ENCODE results near the gene TIPARP. TPM values are rescaled to one million over a fixed set of nuclear protein-coding genes. Genes with fewer than 3 reads are reported as not detected.

The TIPARP gene
- total RNA-seq, 1 donor, result 28.2 TPM

DNA sequence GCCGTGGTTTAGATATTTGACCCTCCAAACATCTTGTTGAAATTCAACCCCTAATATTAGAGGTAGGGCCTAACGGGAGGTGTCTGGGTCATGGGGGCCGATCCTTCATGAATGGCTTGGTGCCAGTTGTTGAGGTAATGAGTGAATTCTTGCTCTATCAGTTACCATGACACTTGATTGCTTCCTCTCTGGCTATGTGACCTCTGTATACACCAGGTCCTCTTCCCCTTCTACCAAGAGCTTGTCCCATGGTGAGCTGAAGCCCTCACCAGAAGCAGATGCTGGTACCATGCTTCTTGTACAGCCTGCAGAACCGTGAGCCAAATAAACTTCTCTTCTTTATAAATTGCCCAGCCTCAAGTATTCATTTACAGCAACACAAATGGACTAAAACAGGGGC lies 41.8 kb upstream of the TIPARP start:
- TF ChIP-seq, protein P1, sequence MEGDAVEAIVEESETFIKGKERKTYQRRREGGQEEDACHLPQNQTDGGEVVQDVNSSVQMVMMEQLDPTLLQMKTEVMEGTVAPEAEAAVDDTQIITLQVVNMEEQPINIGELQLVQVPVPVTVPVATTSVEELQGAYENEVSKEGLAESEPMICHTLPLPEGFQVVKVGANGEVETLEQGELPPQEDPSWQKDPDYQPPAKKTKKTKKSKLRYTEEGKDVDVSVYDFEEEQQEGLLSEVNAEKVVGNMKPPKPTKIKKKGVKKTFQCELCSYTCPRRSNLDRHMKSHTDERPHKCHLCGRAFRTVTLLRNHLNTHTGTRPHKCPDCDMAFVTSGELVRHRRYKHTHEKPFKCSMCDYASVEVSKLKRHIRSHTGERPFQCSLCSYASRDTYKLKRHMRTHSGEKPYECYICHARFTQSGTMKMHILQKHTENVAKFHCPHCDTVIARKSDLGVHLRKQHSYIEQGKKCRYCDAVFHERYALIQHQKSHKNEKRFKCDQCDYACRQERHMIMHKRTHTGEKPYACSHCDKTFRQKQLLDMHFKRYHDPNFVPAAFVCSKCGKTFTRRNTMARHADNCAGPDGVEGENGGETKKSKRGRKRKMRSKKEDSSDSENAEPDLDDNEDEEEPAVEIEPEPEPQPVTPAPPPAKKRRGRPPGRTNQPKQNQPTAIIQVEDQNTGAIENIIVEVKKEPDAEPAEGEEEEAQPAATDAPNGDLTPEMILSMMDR (IDR thresholded peaks at IDR 0.05; ENCODE audit: extremely low read depth, low read depth, low read length), result no peak
- Histone ChIP-seq H3K4me1 (ENCODE audit: insufficient read depth, low read length) (peaks cover 33% of the 10 kb centered on the region), H3K4me3 (ENCODE audit: insufficient read depth, low read length) (no peak overlapping the region), H2AFZ (ENCODE audit: low read length) (no peak overlapping the region), H3K27me3 (ENCODE audit: insufficient read depth, low read length) (no peaks in the 10 kb centered on the region), H3K27ac (ENCODE audit: low read depth, low read length) (no peak overlapping the region), H3K9me3 (ENCODE audit: low read depth, low read length) (no peaks in the 10 kb centered on the region), H3K36me3 (ENCODE audit: insufficient read depth, low read length) (no peaks in the 10 kb centered on the region), H3K4me2 (ENCODE audit: insufficient read depth, low read length) (no peak overlapping the region), H3K79me2 (ENCODE audit: insufficient read depth, low read length) (no peaks in the 10 kb centered on the region), H4K20me1 (ENCODE audit: insufficient read depth, low read length) (no peaks in the 10 kb centered on the region)
- DNase-seq (ENCODE audit: insufficient read length, low spot score, missing footprints), result no peak

DNA sequence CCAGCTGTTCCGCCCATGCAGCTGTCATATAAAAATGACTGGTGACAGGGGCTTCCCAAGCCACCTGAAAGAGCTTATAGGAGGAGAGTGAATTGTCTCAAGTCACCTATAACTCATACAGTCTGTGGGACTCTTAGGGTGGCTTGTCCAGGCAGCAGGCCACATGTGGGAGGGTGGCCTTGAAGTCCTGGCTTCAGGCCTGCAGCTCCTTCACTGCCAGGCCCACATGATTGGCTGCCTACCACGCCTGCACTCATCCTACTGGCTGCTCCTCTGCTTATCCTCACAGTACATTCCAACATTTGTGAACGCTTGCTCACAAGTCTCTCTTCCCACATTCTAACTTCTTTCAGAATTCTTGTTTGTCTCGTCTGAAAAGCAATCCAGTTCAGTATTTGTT lies 41.1 kb upstream of the TIPARP start:
- H4K20me1 ChIP-seq (ENCODE audit: insufficient read depth, low read length), result no peaks in the 10 kb centered on the region
- H3K4me3 ChIP-seq (ENCODE audit: insufficient read depth, low read length), result no peak overlapping the region
- H3K79me2 ChIP-seq (ENCODE audit: insufficient read depth, low read length), result no peaks in the 10 kb centered on the region
- H3K4me1 ChIP-seq (ENCODE audit: insufficient read depth, low read length), result peaks cover 30% of the 10 kb centered on the region
- no peaks in the 10 kb centered on the region for H3K27me3 ChIP-seq (ENCODE audit: insufficient read depth, low read length)
- peak; percentile 85 for DNase-seq (ENCODE audit: insufficient read length, low spot score, missing footprints)
- peak overlapping the region; percentile 64 for H3K27ac ChIP-seq (ENCODE audit: low read depth, low read length)
- no peaks in the 10 kb centered on the region for H3K9me3 ChIP-seq (ENCODE audit: low read depth, low read length)
- peak overlapping the region; percentile 44 for H3K4me2 ChIP-seq (ENCODE audit: insufficient read depth, low read length)
- no peaks in the 10 kb centered on the region for H3K36me3 ChIP-seq (ENCODE audit: insufficient read depth, low read length)
- H2AFZ ChIP-seq (ENCODE audit: low read length), result peak overlapping the region; percentile 63
- TF ChIP-seq, protein P1 (IDR thresholded peaks at IDR 0.05; ENCODE audit: extremely low read depth, low read depth, low read length), result no peak

DNA sequence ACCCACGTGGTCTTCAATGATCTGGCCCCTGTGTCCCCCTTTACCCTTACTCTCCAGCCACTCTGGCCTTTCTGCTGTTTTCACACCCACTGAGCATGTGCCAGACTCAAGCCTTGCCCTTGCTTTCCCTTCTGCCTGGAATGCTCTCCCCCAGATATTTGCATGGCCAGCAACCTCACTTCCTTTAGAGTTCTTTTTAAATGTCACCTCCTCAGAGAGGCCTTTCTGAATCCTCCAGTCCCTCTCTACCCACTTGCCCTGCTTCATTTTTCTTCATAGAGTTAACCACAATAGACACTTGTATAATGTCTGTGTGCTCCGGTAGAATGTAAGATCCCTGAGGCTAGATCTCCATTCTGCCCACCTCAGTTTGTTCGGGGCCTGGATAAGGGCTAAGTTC lies 39.4 kb upstream of the TIPARP start:
- H3K79me2 ChIP-seq (ENCODE audit: insufficient read depth, low read length), result no peaks in the 10 kb centered on the region
- no peak overlapping the region for H3K27ac ChIP-seq (ENCODE audit: low read depth, low read length)
- no peaks in the 10 kb centered on the region for H3K9me3 ChIP-seq (ENCODE audit: low read depth, low read length)
- H4K20me1 ChIP-seq (ENCODE audit: insufficient read depth, low read length), result no peaks in the 10 kb centered on the region
- TF ChIP-seq, protein P1 (IDR thresholded peaks at IDR 0.05; ENCODE audit: extremely low read depth, low read depth, low read length), result no peak
- H3K27me3 ChIP-seq (ENCODE audit: insufficient read depth, low read length), result no peaks in the 10 kb centered on the region
- H2AFZ ChIP-seq (ENCODE audit: low read length), result no peak overlapping the region
- H3K4me1 ChIP-seq (ENCODE audit: insufficient read depth, low read length), result peaks cover 23% of the 10 kb centered on the region
- no peaks in the 10 kb centered on the region for H3K36me3 ChIP-seq (ENCODE audit: insufficient read depth, low read length)
- no peak for DNase-seq (ENCODE audit: insufficient read length, low spot score, missing footprints)
- H3K4me2 ChIP-seq (ENCODE audit: insufficient read depth, low read length), result no peak overlapping the region
- no peak overlapping the region for H3K4me3 ChIP-seq (ENCODE audit: insufficient read depth, low read length)

DNA sequence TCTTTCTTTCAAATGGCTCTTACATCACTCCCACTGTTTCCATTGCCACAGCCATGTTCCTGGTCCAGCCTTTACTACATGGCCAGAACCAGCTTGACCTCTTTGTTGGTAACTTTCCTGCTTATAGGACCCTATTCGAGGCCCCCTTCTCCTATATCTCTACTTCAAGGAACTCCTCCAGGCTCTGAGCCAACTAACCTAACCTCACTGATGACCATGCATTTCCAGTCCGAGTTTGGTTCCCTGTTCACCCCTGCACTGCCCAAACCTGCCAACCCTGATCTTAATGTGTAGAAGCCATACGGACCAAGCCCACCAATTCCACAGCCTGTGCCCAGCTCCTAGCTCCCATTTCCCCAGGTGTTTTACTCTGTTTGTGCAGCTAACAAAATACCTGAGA lies 38.4 kb upstream of the TIPARP start:
- H3K79me2 ChIP-seq (ENCODE audit: insufficient read depth, low read length), result no peaks in the 10 kb centered on the region
- no peak for DNase-seq (ENCODE audit: insufficient read length, low spot score, missing footprints)
- H4K20me1 ChIP-seq (ENCODE audit: insufficient read depth, low read length), result no peaks in the 10 kb centered on the region
- H3K4me2 ChIP-seq (ENCODE audit: insufficient read depth, low read length), result no peak overlapping the region
- H2AFZ ChIP-seq (ENCODE audit: low read length), result peak overlapping the region; percentile 26
- H3K4me1 ChIP-seq (ENCODE audit: insufficient read depth, low read length), result peaks cover 14% of the 10 kb centered on the region
- no peak overlapping the region for H3K27ac ChIP-seq (ENCODE audit: low read depth, low read length)
- no peaks in the 10 kb centered on the region for H3K9me3 ChIP-seq (ENCODE audit: low read depth, low read length)
- no peak overlapping the region for H3K4me3 ChIP-seq (ENCODE audit: insufficient read depth, low read length)
- TF ChIP-seq, protein P1 (IDR thresholded peaks at IDR 0.05; ENCODE audit: extremely low read depth, low read depth, low read length), result no peak
- no peaks in the 10 kb centered on the region for H3K27me3 ChIP-seq (ENCODE audit: insufficient read depth, low read length)
- H3K36me3 ChIP-seq (ENCODE audit: insufficient read depth, low read length), result no peaks in the 10 kb centered on the region
